Parathyroid adenoma (tissue), 2 donors: ENCODE results near the gene IRX1.

Experiments used
- H2AFZ ChIP-seq: fragments of 300-600 bp; sonication (generic); one replicate; pipeline ENCODE4 v1.7.0; 2017; ENCODE audit warnings: antibody characterized with exemption, mild to moderate bottlenecking
- H3K27ac ChIP-seq: fragments of 300-600 bp; sonication (generic); one replicate; pipeline ENCODE4 v1.7.0; 2017
- H3K27me3 ChIP-seq: fragments of 300-600 bp; sonication (generic); one replicate; pipeline ENCODE4 v1.7.0; 2017; ENCODE audit warnings: low read length; ENCODE audit not compliant: control insufficient read depth, insufficient read depth
- H3K36me3 ChIP-seq: fragments of 300-600 bp; sonication (generic); one replicate; pipeline ENCODE4 v1.7.0; 2017; ENCODE audit warnings: low read length; ENCODE audit not compliant: control insufficient read depth, insufficient read depth
- H3K4me1 ChIP-seq: fragments of 300-600 bp; sonication (generic); one replicate; pipeline ENCODE4 v1.7.0; 2017; ENCODE audit warnings: control low read depth
- H3K4me2 ChIP-seq: fragments of 300-600 bp; sonication (generic); one replicate; pipeline ENCODE4 v1.7.0; 2017; ENCODE audit warnings: low read length
- H3K4me3 ChIP-seq: fragments of 300-600 bp; sonication (generic); one replicate; pipeline ENCODE4 v1.7.0; 2017; ENCODE audit warnings: low read depth, low read length
- H3K79me2 ChIP-seq: fragments of 300-600 bp; sonication (generic); one replicate; pipeline ENCODE4 v1.7.0; 2017; ENCODE audit warnings: control low read depth
- H3K9ac ChIP-seq: fragments of 300-600 bp; sonication (generic); one replicate; pipeline ENCODE4 v1.7.0; 2017; ENCODE audit warnings: mild to moderate bottlenecking
- H3K9me3 ChIP-seq: fragments of 300-600 bp; sonication (generic); one replicate; pipeline ENCODE4 v1.7.0; 2017; ENCODE audit warnings: low read length; ENCODE audit not compliant: control insufficient read depth
- CTCF ChIP-seq: fragments of 300-600 bp; sonication (generic); IDR thresholded peaks from one replicate; pipeline ENCODE4 v1.7.0; 2017; ENCODE audit warnings: antibody characterized with exemption, mild to moderate bottlenecking
- donor health status: primary hyperparathyroidism.

IRX1 gene

GRCh38 chr5:3595006-3595961 lies at the start of gene IRX1:
Gene IRX1 (plus strand): TSS chr5:3595832. CDS start chr5:3596106, 274 bp downstream.
- Histone ChIP-seq H3K4me3 (peak within 1 kb of the TSS; percentile 52), H2AFZ (no peak within 1 kb of the TSS), H3K4me2 (peak within 1 kb of the TSS; percentile 74), H3K36me3 (no peaks in the 10 kb centered on the region), H3K9ac (no peak within 1 kb of the TSS), H3K9me3 (no peaks in the 10 kb centered on the region), H3K27me3 (peaks cover 3% of the 10 kb centered on the region), H3K27ac (no peak within 1 kb of the TSS), H3K79me2 (no peaks in the 10 kb centered on the region), H3K4me1 (no peaks in the 10 kb centered on the region)
- no peak for TF ChIP-seq CTCF

GRCh38 chr5:3546028-3546427 lies 49.6 kb upstream of the IRX1 start:
- Histone ChIP-seq H3K9me3 (no peaks in the 10 kb centered on the region), H3K9ac (no peak overlapping the region), H3K27me3 (no peaks in the 10 kb centered on the region), H3K4me2 (no peak overlapping the region), H2AFZ (no peak overlapping the region), H3K79me2 (no peaks in the 10 kb centered on the region), H3K36me3 (no peaks in the 10 kb centered on the region), H3K4me1 (no peaks in the 10 kb centered on the region), H3K4me3 (no peak overlapping the region), H3K27ac (no peak overlapping the region)
- no peak for TF ChIP-seq CTCF

GRCh38 chr5:3564116-3564515 lies 31.5 kb upstream of the IRX1 start:
- Histone ChIP-seq H3K27ac (no peak overlapping the region), H2AFZ (no peak overlapping the region), H3K9me3 (no peaks in the 10 kb centered on the region), H3K27me3 (no peaks in the 10 kb centered on the region), H3K4me1 (no peaks in the 10 kb centered on the region), H3K79me2 (no peaks in the 10 kb centered on the region), H3K36me3 (no peaks in the 10 kb centered on the region), H3K4me3 (no peak overlapping the region), H3K4me2 (no peak overlapping the region), H3K9ac (no peak overlapping the region)
- no peak for TF ChIP-seq CTCF

GRCh38 chr5:3564827-3565518 lies 30.7 kb upstream of the IRX1 start:
- Histone ChIP-seq H3K4me2 (no peak overlapping the region), H3K27me3 (no peaks in the 10 kb centered on the region)
- no peak for TF ChIP-seq CTCF

More at GRCh38 chr5:3564827-3565518, 30.7 kb upstream of the IRX1 start:
- H3K4me3 ChIP-seq, result no peak overlapping the region
- no peak overlapping the region for H3K27ac ChIP-seq
- no peak overlapping the region for H2AFZ ChIP-seq
- H3K4me1 ChIP-seq, result no peaks in the 10 kb centered on the region
- no peak overlapping the region for H3K9ac ChIP-seq
- H3K36me3 ChIP-seq, result no peaks in the 10 kb centered on the region
- no peaks in the 10 kb centered on the region for H3K9me3 ChIP-seq
- no peaks in the 10 kb centered on the region for H3K79me2 ChIP-seq
